SK-N-SH treated with all-trans-retinoic acid at 6 μM for 48 hours (cell line): ENCODE measurements around the gene KIZ.

Source experiments
- ATAC-seq: fragments of 200-7000 bp; cut with Tn5 transposase; 3 replicates; pipeline ENCODE4 v1.9.1; 2020; ENCODE audit warnings: mild to moderate bottlenecking, moderate library complexity
- BACH2 ChIP-seq: fragments of 250-450 bp; sonication (Bioruptor Pico); IDR thresholded peaks from 2 replicates; pipeline ENCODE4 v1.9.0; 2021; ENCODE audit warnings: mild to moderate bottlenecking, borderline replicate concordance
- CREB5 ChIP-seq: fragments of 250-450 bp; sonication (Bioruptor Pico); IDR thresholded peaks from 2 replicates; pipeline ENCODE4 v1.5.1; 2020; ENCODE audit warnings: low read depth, mild to moderate bottlenecking, moderate library complexity
- CSDC2 ChIP-seq: fragments of 250-450 bp; sonication (Bioruptor Pico); IDR thresholded peaks from 2 replicates; pipeline ENCODE4 v1.5.0; 2020; ENCODE audit warnings: mild to moderate bottlenecking, moderate library complexity
- CSRNP3 ChIP-seq: fragments of 250-450 bp; sonication (Bioruptor Pico); IDR thresholded peaks from 2 replicates; pipeline ENCODE4 v1.5.1; 2021; ENCODE audit warnings: mild to moderate bottlenecking, moderate library complexity
- ESRRG ChIP-seq: fragments of 250-450 bp; sonication (Bioruptor Pico); IDR thresholded peaks from 2 replicates; pipeline ENCODE4 v1.6.1; 2021; ENCODE audit warnings: mild to moderate bottlenecking
- GLIS3 ChIP-seq: fragments of 250-450 bp; sonication (Bioruptor Pico); IDR thresholded peaks from 2 replicates; pipeline ENCODE4 v1.5.0; 2020; ENCODE audit warnings: mild to moderate bottlenecking, moderate library complexity
- ISL1 ChIP-seq: fragments of 250-450 bp; sonication (Bioruptor Pico); IDR thresholded peaks from 2 replicates; pipeline ENCODE4 v2.1.2; 2022; ENCODE audit warnings: mild to moderate bottlenecking, moderate library complexity
- OSR1 ChIP-seq: fragments of 250-450 bp; sonication (Bioruptor Pico); IDR thresholded peaks from 2 replicates; pipeline ENCODE4 v1.8.0; 2022; ENCODE audit warnings: moderate library complexity, mild to moderate bottlenecking, inconsistent platforms
- PATZ1 ChIP-seq: fragments of 250-450 bp; sonication (Bioruptor Pico); IDR thresholded peaks from 2 replicates; pipeline ENCODE4 v1.8.0; 2020; ENCODE audit warnings: mild to moderate bottlenecking, moderate library complexity, borderline replicate concordance
- POU6F1 ChIP-seq: fragments of 250-450 bp; sonication (Bioruptor Pico); IDR thresholded peaks from 2 replicates; pipeline ENCODE4 v1.8.0; 2021; ENCODE audit warnings: low read depth, mild to moderate bottlenecking, moderate library complexity, borderline replicate concordance
- PPARA ChIP-seq: fragments of 250-450 bp; sonication (Bioruptor Pico); IDR thresholded peaks from 2 replicates; pipeline ENCODE4 v1.5.0; 2020; ENCODE audit warnings: mild to moderate bottlenecking, borderline replicate concordance
- RARB ChIP-seq: fragments of 250-450 bp; sonication (Bioruptor Pico); IDR thresholded peaks from 2 replicates; pipeline ENCODE4 v1.8.0; 2021; ENCODE audit warnings: mild to moderate bottlenecking, moderate library complexity
- SNAI2 ChIP-seq: fragments of 250-450 bp; sonication (Bioruptor Pico); IDR thresholded peaks from 2 replicates; pipeline ENCODE4 v1.5.0; 2020; ENCODE audit warnings: mild to moderate bottlenecking, moderate library complexity
- TCF4 ChIP-seq: fragments of 250-450 bp; sonication (Bioruptor Pico); IDR thresholded peaks from 2 replicates; pipeline ENCODE4 v1.8.0; 2021; ENCODE audit warnings: mild to moderate bottlenecking, moderate library complexity, borderline replicate concordance
- TOX ChIP-seq: fragments of 250-450 bp; sonication (Bioruptor Pico); IDR thresholded peaks from 2 replicates; pipeline ENCODE4 v1.8.0; 2021; ENCODE audit warnings: mild to moderate bottlenecking, moderate library complexity, borderline replicate concordance
- TSHZ2 ChIP-seq: fragments of 250-450 bp; sonication (Bioruptor Pico); IDR thresholded peaks from 2 replicates; pipeline ENCODE4 v1.5.0; 2020; ENCODE audit warnings: mild to moderate bottlenecking, moderate library complexity
- ZC3H10 ChIP-seq: fragments of 250-450 bp; sonication (Bioruptor Pico); IDR thresholded peaks from 2 replicates; pipeline ENCODE4 v1.5.1; 2021; ENCODE audit warnings: mild to moderate bottlenecking, moderate library complexity
- ZFP3 ChIP-seq: fragments of 250-450 bp; sonication (Bioruptor Pico); IDR thresholded peaks from 2 replicates; pipeline ENCODE4 v1.5.0; 2020; ENCODE audit warnings: mild to moderate bottlenecking, moderate library complexity
- ZFP30 ChIP-seq: fragments of 450-650 bp; formaldehyde crosslinking; IDR thresholded peaks from 2 replicates; pipeline ENCODE4 v1.5.0; 2022; ENCODE audit warnings: mild to moderate bottlenecking, moderate library complexity
- ZNF565 ChIP-seq: fragments of 450-650 bp; formaldehyde crosslinking; conservative IDR thresholded peaks from 2 replicates; pipeline ENCODE4 v1.5.0; 2020; ENCODE audit warnings: low read depth, mild to moderate bottlenecking, moderate library complexity
- ZNF70 ChIP-seq: fragments of 450-650 bp; formaldehyde crosslinking; IDR thresholded peaks from 2 replicates; pipeline ENCODE4 v1.5.0; 2020; ENCODE audit warnings: mild to moderate bottlenecking, moderate library complexity

Gene KIZ

GRCh38 chr20:21190869-21191268, 65.0 kb downstream of the KIZ start:
- no peak for ATAC-seq
- TF ChIP-seq CREB5 (CRISPR knock-in tag) (no peak), CSDC2 (CRISPR knock-in tag) (no peak), SNAI2 (no peak), OSR1 (CRISPR knock-in tag) (no peak), RARB (CRISPR knock-in tag) (no peak), ZC3H10 (CRISPR knock-in tag) (no peak)

- no peak for TF ChIP-seq PPARA (CRISPR knock-in tag)
- no peak for TF ChIP-seq ZNF565 (CRISPR knock-in tag)
- no peak for TF ChIP-seq CREB5 (CRISPR knock-in tag)
- TF ChIP-seq CSDC2 (CRISPR knock-in tag): no peak
- no peak for TF ChIP-seq TCF4 (CRISPR knock-in tag)
- no peak for TF ChIP-seq RARB (CRISPR knock-in tag)
- TF ChIP-seq SNAI2: no peak
- no peak for TF ChIP-seq ESRRG (CRISPR knock-in tag)
- TF ChIP-seq TOX (CRISPR knock-in tag): no peak
- no peak for TF ChIP-seq PATZ1 (CRISPR knock-in tag)
- TF ChIP-seq CSRNP3: no peak
- no peak for TF ChIP-seq ZC3H10 (CRISPR knock-in tag)
- no peak for TF ChIP-seq POU6F1 (CRISPR knock-in tag)
- no peak for TF ChIP-seq ISL1 (CRISPR knock-in tag)
- TF ChIP-seq ZNF70 (CRISPR knock-in tag): no peak
- no peak for TF ChIP-seq GLIS3 (CRISPR knock-in tag)
- TF ChIP-seq ZFP30 (CRISPR knock-in tag): no peak
- TF ChIP-seq TSHZ2: no peak
- TF ChIP-seq BACH2 (CRISPR knock-in tag): no peak
- TF ChIP-seq OSR1 (CRISPR knock-in tag): no peak
- no peak for ATAC-seq
These were observed 66.0 kb downstream of the KIZ start for GRCh38 chr20:21191839-21192238.

- no peak for TF ChIP-seq ZFP30 (CRISPR knock-in tag)
- no peak for TF ChIP-seq ZNF565 (CRISPR knock-in tag)
- TF ChIP-seq RARB (CRISPR knock-in tag): no peak
- TF ChIP-seq ESRRG (CRISPR knock-in tag): no peak
- no peak for TF ChIP-seq ZFP3 (CRISPR knock-in tag)
- TF ChIP-seq TSHZ2: no peak
- TF ChIP-seq CSRNP3: no peak
- no peak for TF ChIP-seq TOX (CRISPR knock-in tag)
- no peak for TF ChIP-seq BACH2 (CRISPR knock-in tag)
- TF ChIP-seq, all 23 proteins: peak for 0
- ATAC-seq: no peak
These were observed 76.4 kb downstream of the KIZ start for GRCh38 chr20:21202259-21202658.
